B cell (primary cell): ENCODE data around the gene SH3GLB2. TPM values are rescaled to one million over a fixed set of nuclear protein-coding genes. Genes with fewer than 3 reads are reported as not detected.

Experiments used
- ATAC-seq: fragments of 200-7000 bp; cut with Tn5 transposase; one replicate; pipeline ENCODE4 v1.10.0; 2021; ENCODE audit warnings: low read depth, mild to moderate bottlenecking, moderate number of reproducible peaks, moderate library complexity
- CTCF ChIA-PET: fragments of 350-600 bp; sonication (Branson Sonifier 250); formaldehyde crosslinking; loops from one replicate; lab custom pipeline; 2021; ENCODE audit warnings: antibody characterized with exemption, inconsistent platforms; lab: Charles Lee
- POLR2A ChIA-PET: fragments of 350-600 bp; sonication (Branson Sonifier 250); formaldehyde crosslinking; loops from one replicate; lab custom pipeline; 2021; ENCODE audit warnings: antibody characterized with exemption; lab: Charles Lee
- DNase-seq: peaks from one replicate; pipeline ENCODE4 v3.0.0; 2013
- H2AFZ ChIP-seq: 2 replicates; pipeline ENCODE4 v1.6.1; 2012; ENCODE audit warnings: mild to moderate bottlenecking, low read depth, low read length; ENCODE audit not compliant: insufficient read depth, poor library complexity, severe bottlenecking
- H3K27ac ChIP-seq, 2 donors: 1 replicate in 1 of 2; 2 replicates in 1 of 2; pipeline ENCODE4 v1.5.1; 2012 to 2013; ENCODE audit warnings: low read length in 2 of 2, mild to moderate bottlenecking in 2 of 2, moderate library complexity in 1 of 2
- H3K27me3 ChIP-seq, 4 experiments: fragments of 200-600 bp in 1 of 4; sonication (generic) in 1 of 4; replicated peaks in 1 of 4; 1 replicate in 2 of 4; 2 replicates in 2 of 4; pipeline versions ENCODE4 v1.6.1 to v1.7.0; 2013 to 2016; ENCODE audit warnings: low read length in 3 of 4, mild to moderate bottlenecking in 2 of 4, mixed read lengths in 1 of 4, moderate library complexity in 1 of 4; ENCODE audit not compliant: insufficient read depth in 4 of 4, control insufficient read depth in 3 of 4; ENCODE audit errors: control extremely low read depth in 1 of 4
- H3K36me3 ChIP-seq, 2 experiments: replicated peaks in 1 of 2; 1 replicate in 1 of 2; 2 replicates in 1 of 2; pipeline versions ENCODE4 v1.6.1 to v1.7.1; 2013; ENCODE audit warnings: low read length in 1 of 2; ENCODE audit not compliant: insufficient read depth in 2 of 2, control insufficient read depth in 1 of 2; ENCODE audit errors: control extremely low read depth in 1 of 2, extremely low read depth in 1 of 2
- H3K4me1 ChIP-seq, 2 donors: fragments of 200-600 bp in 1 of 2; sonication (generic) in 1 of 2; 1 replicate in 1 of 2; 2 replicates in 1 of 2; pipeline versions ENCODE4 v1.5.1 to v1.6.1; 2013 to 2017; ENCODE audit warnings: low read length in 2 of 2; ENCODE audit not compliant: control insufficient read depth in 2 of 2, insufficient read depth in 2 of 2
- H3K4me2 ChIP-seq: replicated peaks from 2 replicates; pipeline ENCODE3; 2012; ENCODE audit warnings: mild to moderate bottlenecking, low read depth, low read length; ENCODE audit not compliant: poor library complexity, severe bottlenecking
- H3K4me3 ChIP-seq, 5 experiments: fragments of 200-600 bp in 1 of 5; sonication (generic) in 1 of 5; 1 replicate in 3 of 5; 2 replicates in 2 of 5; pipeline versions ENCODE4 v1.5.1 to v1.7.0; 2011 to 2016; ENCODE audit warnings: low read length in 4 of 5, mild to moderate bottlenecking in 4 of 5, low read depth in 2 of 5, control low read depth in 1 of 5, moderate library complexity in 1 of 5; ENCODE audit not compliant: insufficient read depth in 1 of 5; ENCODE audit errors: control extremely low read depth in 1 of 5, extremely low read depth in 1 of 5
- H3K79me2 ChIP-seq: fragments of 200-600 bp; sonication (generic); one replicate; pipeline ENCODE4 v1.6.0; 2016; ENCODE audit warnings: low read length; ENCODE audit not compliant: control insufficient read depth, insufficient read depth
- H3K9ac ChIP-seq: fragments of 200-600 bp; sonication (generic); 2 replicates; pipeline ENCODE4 v1.6.1; 2017; ENCODE audit warnings: mild to moderate bottlenecking, low read length, moderate library complexity
- H3K9me3 ChIP-seq, 3 donors: one replicate each; pipeline versions ENCODE4 v1.6.1 to v1.7.1; 2013; ENCODE audit warnings: low read length in 2 of 3; ENCODE audit not compliant: control insufficient read depth in 2 of 3, insufficient read depth in 1 of 3; ENCODE audit errors: control extremely low read depth in 1 of 3
- H4K20me1 ChIP-seq: 2 replicates; pipeline ENCODE4 v1.6.0; 2012; ENCODE audit warnings: mild to moderate bottlenecking, low read length; ENCODE audit not compliant: insufficient read depth, control insufficient read depth, poor library complexity, severe bottlenecking
- H3K27ac Mint-ChIP-seq: one replicate; pipeline ENCODE4 v1.8.0; 2021; ENCODE audit warnings: mixed read lengths
- H3K27me3 Mint-ChIP-seq: one replicate; pipeline ENCODE4 v1.8.0; 2021; ENCODE audit warnings: mixed read lengths
- H3K4me1 Mint-ChIP-seq: one replicate; pipeline ENCODE4 v1.8.0; 2021; ENCODE audit warnings: mixed read lengths
- H3K4me3 Mint-ChIP-seq: one replicate; pipeline ENCODE4 v1.8.0; 2021; ENCODE audit warnings: mixed read lengths
- H3K9me3 Mint-ChIP-seq: one replicate; pipeline ENCODE4 v1.8.0; 2022; ENCODE audit warnings: mixed read lengths; ENCODE audit not compliant: insufficient read depth
- EZH2 ChIP-seq: IDR thresholded peaks from 2 replicates; pipeline ENCODE4 v1.6.1; 2012; ENCODE audit warnings: borderline replicate concordance, low read depth, mild to moderate bottlenecking, moderate library complexity, low read length; ENCODE audit not compliant: insufficient read depth, poor library complexity, severe bottlenecking
- WGBS: methylation state at CpG from one replicate; pipeline ENCODE4 v1.1.5; 2013; ENCODE audit warnings: missing lambda C conversion rate; ENCODE audit not compliant: insufficient coverage; 5-methylcytosine and 5-hydroxymethylcytosine counted together
- intact Hi-C: fragments of 100-400 bp; cut with micrococcal nuclease; formaldehyde crosslinking; loops from one replicate; pipeline ENCODE4 v1.10.0; 2022
- polyA plus RNA-seq: library from polyadenylated mRNA; depleted of rRNA; stranded (reverse); fragments of >200 nt; gene quantifications from 2 replicates; pipeline ENCODE4 v1.2.3, GENCODE V29; 2012
- total RNA-seq, 2 donors: library from RNA; stranded (reverse); fragments of 120-200 nt in 1 of 2; gene quantifications; 1 replicate in 1 of 2; 2 replicates in 1 of 2; pipeline versions ENCODE4 v1.2.3 to v1.2.4, GENCODE V29; 2013 to 2022
- TF ChIP-seq, protein P1 (sequence below): fragments of 200-600 bp; IDR thresholded peaks from one replicate; pipeline ENCODE4 v1.8.0; 2022; ENCODE audit warnings: antibody characterized with exemption, mild to moderate bottlenecking

The SH3GLB2 gene
- total and polyA plus RNA-seq, 2 donors (not counting 1 experiment from before 2014, with no cell fraction given): 110 to 176 TPM

DNA sequence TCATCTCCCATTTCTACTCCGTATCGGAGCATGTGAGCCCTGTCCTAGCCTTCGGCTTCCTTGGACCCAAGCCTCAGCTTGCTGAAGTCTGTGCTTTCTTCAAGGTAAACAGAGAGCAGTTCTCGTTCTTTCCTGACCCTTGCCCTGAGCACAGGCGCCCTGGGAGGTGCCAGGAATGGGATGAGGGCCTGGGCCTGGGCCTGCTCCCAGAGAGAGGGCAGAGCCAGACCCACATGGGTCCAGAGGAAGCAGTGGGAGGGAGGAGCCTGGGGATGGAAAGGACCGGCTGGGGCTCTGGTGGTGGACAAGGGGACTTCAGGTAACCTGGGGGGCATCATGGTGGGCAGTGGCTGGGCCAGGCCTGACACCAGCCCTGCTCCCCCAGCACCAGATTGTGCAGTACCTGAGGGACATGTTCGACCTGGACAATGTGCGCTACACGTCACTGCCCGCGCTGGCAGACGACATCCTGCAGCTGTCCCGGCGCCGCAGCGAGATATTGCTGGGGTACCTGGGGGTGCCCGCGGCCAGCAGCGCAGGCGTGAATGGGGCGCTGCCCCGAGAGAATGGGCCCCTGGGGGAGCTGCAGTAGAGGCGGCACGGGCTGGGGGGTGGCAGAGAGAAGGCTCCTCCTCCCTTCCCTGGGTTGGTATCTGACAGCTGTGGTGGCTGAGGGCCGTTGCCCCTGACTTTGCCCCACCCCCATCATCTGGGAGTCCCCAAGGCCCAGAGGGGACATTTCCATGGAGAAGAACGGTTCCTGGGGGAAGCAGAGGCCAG lies 41.9 kb upstream of the SH3GLB2 start:
- H3K4me1 Mint-ChIP-seq: peaks cover 25% of the 10 kb centered on the region
- H3K4me3 Mint-ChIP-seq: peak overlapping the region; percentile 83
- Histone ChIP-seq H2AFZ (peak overlapping the region; percentile 69), H3K4me3 (peak overlapping the region in 1 of 5 experiments; percentile 39), H3K79me2 (no peaks in the 10 kb centered on the region), H3K36me3 (peaks cover 0 to 11% of the 10 kb centered on the region in 2 experiments), H3K9ac (no peak overlapping the region), H3K27ac (peak overlapping the region in 1 of 2 donors; percentile 12), H3K4me2 (peak overlapping the region; percentile 76), H3K27me3 (no peaks in the 10 kb centered on the region), H3K4me1 (peaks cover 25 to 37% of the 10 kb centered on the region in 2 donors), H4K20me1 (no peaks in the 10 kb centered on the region), H3K9me3 (no peaks in the 10 kb centered on the region)
- intact Hi-C loops: loop anchor here (1.0 kb wide), 3 partner anchors 11 to 40 kb away; partner anchors contain the start of genes CRAT, DOLPP1 and MIGA2
- no peak for TF ChIP-seq EZH2
- TF ChIP-seq, protein P1, sequence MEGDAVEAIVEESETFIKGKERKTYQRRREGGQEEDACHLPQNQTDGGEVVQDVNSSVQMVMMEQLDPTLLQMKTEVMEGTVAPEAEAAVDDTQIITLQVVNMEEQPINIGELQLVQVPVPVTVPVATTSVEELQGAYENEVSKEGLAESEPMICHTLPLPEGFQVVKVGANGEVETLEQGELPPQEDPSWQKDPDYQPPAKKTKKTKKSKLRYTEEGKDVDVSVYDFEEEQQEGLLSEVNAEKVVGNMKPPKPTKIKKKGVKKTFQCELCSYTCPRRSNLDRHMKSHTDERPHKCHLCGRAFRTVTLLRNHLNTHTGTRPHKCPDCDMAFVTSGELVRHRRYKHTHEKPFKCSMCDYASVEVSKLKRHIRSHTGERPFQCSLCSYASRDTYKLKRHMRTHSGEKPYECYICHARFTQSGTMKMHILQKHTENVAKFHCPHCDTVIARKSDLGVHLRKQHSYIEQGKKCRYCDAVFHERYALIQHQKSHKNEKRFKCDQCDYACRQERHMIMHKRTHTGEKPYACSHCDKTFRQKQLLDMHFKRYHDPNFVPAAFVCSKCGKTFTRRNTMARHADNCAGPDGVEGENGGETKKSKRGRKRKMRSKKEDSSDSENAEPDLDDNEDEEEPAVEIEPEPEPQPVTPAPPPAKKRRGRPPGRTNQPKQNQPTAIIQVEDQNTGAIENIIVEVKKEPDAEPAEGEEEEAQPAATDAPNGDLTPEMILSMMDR: peak; percentile 6
- POLR2A ChIA-PET: interaction anchor here (0.6 to 2.3 kb wide), 3 partner anchors 11 to 40 kb away, joined by 3 to 15 read pairs (median 4); partner anchors contain the start of genes DOLPP1 and MIGA2
- no peaks in the 10 kb centered on the region for H3K27me3 Mint-ChIP-seq
- CTCF ChIA-PET: interaction anchor here (1.7 kb wide), 1 partner anchor 11 kb away, joined by 7 read pairs; the partner anchor contains the start of gene DOLPP1
- ATAC-seq: no peak
- peak overlapping the region; percentile 53 for H3K27ac Mint-ChIP-seq
- no peak for DNase-seq
- WGBS: 47% methylated on average over 23 of the region's 26 CpGs
- H3K9me3 Mint-ChIP-seq: no peaks in the 10 kb centered on the region
